Left ventricle myocardium superior (tissue), 1 donor: ENCODE data around the gene NR1D2. TPM values are rescaled to one million over a fixed set of nuclear protein-coding genes. Genes with fewer than 3 reads are reported as not detected.

Experiments used
- ATAC-seq: fragments of 200-7000 bp; cut with Tn5 transposase; one replicate; pipeline ENCODE4 v1.9.1; 2020; ENCODE audit warnings: mild to moderate bottlenecking, moderate library complexity
- DNase-seq: peaks from one replicate; pipeline ENCODE4 v3.0.0-alpha.2; 2020
- intact Hi-C: fragments of 100-400 bp; cut with micrococcal nuclease; formaldehyde crosslinking; loops from one replicate; pipeline ENCODE4 v1.11.0; 2022
- total RNA-seq: library from RNA; stranded (reverse); fragmentation: NEBNext Ultra II Directional; extraction: Animal tissue kit (Norgen Biotek cat#: 25700); gene quantifications from one replicate; pipeline ENCODE4 v1.2.1, GENCODE V29; 2021
- donor health status: DM: no; HTN: yes; CAD: no; lungs with severe emphysema.

Gene NR1D2
- total RNA-seq, 1 donor from 2014 or later: 57.0 TPM

GRCh38 chr3:23959135-23959900 is 14.2 kb downstream of the NR1D2 start:
- DNase-seq (no peak), ATAC-seq (peak; percentile 31)
- intact Hi-C loops: no loop called here

- DNase-seq (no peak), ATAC-seq (no peak)
- intact Hi-C loops: no loop called here
Observed at GRCh38 chr3:23960649-23961048, 15.6 kb downstream of the NR1D2 start.

DNA sequence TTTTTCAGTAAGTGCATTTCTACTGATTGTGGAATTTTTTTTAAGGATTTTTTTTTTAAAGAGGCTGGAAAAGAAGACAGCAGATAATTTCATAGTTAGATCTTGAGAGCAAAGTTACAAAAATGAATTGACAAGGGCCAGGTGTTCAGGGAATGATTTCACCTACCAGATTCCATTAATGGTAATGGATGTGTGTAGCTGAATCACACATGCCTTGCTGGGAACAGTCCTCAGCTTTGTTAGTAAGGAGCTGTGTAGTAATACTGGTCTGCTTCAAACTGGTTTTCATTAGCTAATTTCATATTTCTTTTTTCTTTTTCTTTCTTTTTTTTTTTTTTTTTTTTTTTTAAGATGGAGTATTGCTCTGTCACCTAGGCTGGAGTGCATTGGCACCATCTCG is 16.0 kb downstream of the NR1D2 start:
- no peak for DNase-seq
- ATAC-seq: no peak
- intact Hi-C loops: no loop called here

DNA sequence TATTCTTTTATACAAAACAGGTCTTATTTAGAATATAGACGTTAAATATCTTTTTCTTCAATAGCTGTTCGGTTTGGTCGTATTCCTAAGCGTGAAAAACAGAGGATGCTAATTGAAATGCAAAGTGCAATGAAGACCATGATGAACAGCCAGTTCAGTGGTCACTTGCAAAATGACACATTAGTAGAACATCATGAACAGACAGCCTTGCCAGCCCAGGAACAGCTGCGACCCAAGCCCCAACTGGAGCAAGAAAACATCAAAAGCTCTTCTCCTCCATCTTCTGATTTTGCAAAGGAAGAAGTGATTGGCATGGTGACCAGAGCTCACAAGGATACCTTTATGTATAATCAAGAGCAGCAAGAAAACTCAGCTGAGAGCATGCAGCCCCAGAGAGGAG is 16.8 kb downstream of the NR1D2 start:
- no peak for DNase-seq
- intact Hi-C loops: no loop called here
- ATAC-seq: no peak

- DNase-seq (no peak), ATAC-seq (no peak)
- intact Hi-C loops: no loop called here
Observed at GRCh38 chr3:23964537-23965235, 19.6 kb downstream of the NR1D2 start.

DNA sequence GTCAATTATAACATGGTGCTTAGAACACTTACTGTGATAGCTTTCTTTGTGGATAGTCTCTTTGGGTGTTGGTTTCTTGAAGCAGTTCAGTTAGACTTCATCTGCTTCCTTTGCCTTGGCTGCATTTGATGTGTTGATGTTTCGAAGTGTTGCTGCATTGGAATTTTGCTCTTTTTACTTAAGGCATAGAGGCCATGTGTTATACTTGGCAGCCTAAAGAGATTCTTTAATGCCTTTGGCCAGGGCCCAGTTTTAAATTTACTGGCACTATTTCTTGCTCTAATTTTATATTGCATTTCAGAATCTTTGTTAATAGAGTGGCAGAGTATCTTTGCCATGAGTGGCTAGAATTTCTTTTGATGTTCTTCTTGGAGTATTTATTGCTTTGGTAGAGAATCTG is 21.2 kb downstream of the NR1D2 start:
- DNase-seq (no peak), ATAC-seq (no peak)
- intact Hi-C loops: no loop called here

GRCh38 chr3:23968463-23969184 is 23.5 kb downstream of the NR1D2 start:
- ATAC-seq (no peak), DNase-seq (no peak)
- intact Hi-C loops: no loop called here

- intact Hi-C loops: no loop called here
- ATAC-seq (no peak), DNase-seq (no peak)
Observed at GRCh38 chr3:23969393-23969792, 24.3 kb downstream of the NR1D2 start.

- DNase-seq: no peak
- no peak for ATAC-seq
- intact Hi-C loops: no loop called here
Observed at GRCh38 chr3:23971684-23972083, 26.6 kb downstream of the NR1D2 start.

DNA sequence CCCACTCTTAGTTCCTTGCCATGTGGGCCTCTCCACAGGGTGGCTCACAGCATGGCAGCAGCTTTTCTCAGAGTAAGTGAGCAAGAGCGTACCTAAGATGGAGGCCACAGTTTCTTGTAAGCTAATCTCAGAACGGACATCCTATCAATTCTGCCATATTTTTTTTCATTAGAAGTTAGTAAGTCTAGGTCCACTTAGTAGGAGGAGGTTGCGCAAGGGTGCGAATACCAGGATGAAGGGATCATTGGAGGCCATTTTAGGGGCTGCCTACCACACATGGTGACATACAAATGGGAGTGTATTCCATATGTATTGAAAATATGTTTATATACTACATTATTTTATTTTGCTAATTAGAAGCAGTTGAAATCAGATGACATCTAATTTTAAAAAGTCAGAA is 31.5 kb downstream of the NR1D2 start:
- DNase-seq (no peak), ATAC-seq (no peak)
- intact Hi-C loops: no loop called here

GRCh38 chr3:23979569-23979968 is 34.5 kb downstream of the NR1D2 start:
- no peak for DNase-seq
- no peak for ATAC-seq
- intact Hi-C loops: no loop called here

- peak; percentile 65 for DNase-seq
- intact Hi-C loops: no loop called here
- ATAC-seq: peak; percentile 87
Observed at GRCh38 chr3:23981136-23981535, 36.0 kb downstream of the NR1D2 start.

- DNase-seq (no peak), ATAC-seq (peak; percentile 61)
- intact Hi-C loops: no loop called here
Observed at GRCh38 chr3:23981955-23982354, 36.9 kb downstream of the NR1D2 start.

GRCh38 chr3:23984934-23985333 is 39.8 kb downstream of the NR1D2 start:
- DNase-seq (no peak), ATAC-seq (no peak)
- intact Hi-C loops: no loop called here

GRCh38 chr3:23985747-23986544 is 40.9 kb downstream of the NR1D2 start:
- ATAC-seq (no peak), DNase-seq (no peak)
- intact Hi-C loops: no loop called here

DNA sequence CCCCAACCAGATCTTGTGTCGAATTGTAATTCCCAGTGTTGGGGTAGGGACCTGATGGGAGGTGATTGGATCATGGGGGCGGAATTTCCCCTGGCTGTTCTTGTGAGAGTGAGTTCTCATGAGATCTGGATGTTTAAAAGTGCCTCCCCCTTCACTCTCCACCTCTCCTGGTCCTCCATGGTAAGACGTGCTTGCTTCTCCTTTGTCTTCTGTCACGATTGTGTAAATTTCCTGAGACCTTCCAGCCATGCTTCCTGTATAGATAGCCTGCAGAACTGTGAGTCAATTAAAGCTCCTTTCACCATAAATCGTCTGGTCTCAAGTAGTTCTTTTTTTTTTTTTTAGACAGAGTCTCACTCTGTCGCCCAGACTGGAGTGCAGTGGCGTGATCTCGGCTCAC is 42.3 kb downstream of the NR1D2 start:
- intact Hi-C loops: no loop called here
- DNase-seq (no peak), ATAC-seq (no peak)

- ATAC-seq: no peak
- intact Hi-C loops: no loop called here
- DNase-seq: no peak
Observed at GRCh38 chr3:23991306-23991682, 46.2 kb downstream of the NR1D2 start.

GRCh38 chr3:23991683-23992628 is 46.9 kb downstream of the NR1D2 start:
- ATAC-seq (no peak), DNase-seq (no peak)
- intact Hi-C loops: no loop called here
